Posterior cingulate gyrus (tissue), 11 donors: ENCODE results near the gene NOX1.

Experiments used
- DNase-seq, 10 donors: peaks; one replicate each; pipeline versions ENCODE4 v3.0.0 to v3.0.0-alpha.2; 2020 to 2021; ENCODE audit warnings: mixed read lengths in 3 of 10
- intact Hi-C: fragments of 100-400 bp; cut with DNase I; formaldehyde crosslinking; loops from one replicate; pipeline ENCODE4 v1.15.1; 2023

NOX1 gene

DNA sequence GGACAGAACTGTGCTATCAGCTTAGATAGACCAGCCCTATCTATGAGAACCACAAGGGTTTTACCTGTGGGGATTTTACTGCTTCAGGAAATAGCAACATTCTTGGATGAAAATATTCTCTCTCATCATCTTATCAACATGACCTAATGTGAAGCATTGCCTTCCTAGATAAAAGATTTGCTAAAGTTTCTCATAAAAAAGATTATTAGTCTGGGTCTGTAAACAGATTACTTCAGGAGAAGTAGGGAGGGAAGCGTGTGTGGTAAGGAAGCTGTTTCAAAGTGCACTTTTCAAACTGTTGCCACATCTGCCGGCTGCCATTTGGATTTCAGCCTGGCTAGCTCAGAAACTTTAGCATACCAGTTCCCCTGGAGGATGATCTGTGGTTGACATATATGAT is at the start of gene NOX1:
TSS of gene NOX1 (minus strand) at position 35 of the 400 bp plus-strand sequence. CDS start 220 bp downstream, outside the sequence.
- no peak for DNase-seq
- intact Hi-C loops, result no loop called here

DNA sequence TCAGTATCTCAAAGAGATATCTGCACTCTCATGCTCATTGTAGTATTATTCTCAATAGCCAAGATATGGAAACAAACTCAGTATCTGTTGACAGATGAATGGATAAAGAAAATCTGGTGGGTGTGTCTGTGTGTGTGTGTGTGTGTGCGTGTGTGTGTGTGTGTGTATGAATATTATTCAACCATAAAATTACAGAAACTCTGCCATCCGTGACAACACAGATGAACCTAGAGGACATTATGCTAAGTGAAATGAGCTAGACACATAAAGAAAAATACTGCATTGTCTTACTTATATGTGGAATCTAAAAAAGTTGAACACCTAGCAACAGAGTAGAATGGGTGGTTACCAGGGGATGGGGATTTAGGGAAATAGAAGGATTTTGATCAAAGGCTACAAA is 41.4 kb upstream of the NOX1 start:
- DNase-seq, result no peak
- intact Hi-C loops, result no loop called here

DNA sequence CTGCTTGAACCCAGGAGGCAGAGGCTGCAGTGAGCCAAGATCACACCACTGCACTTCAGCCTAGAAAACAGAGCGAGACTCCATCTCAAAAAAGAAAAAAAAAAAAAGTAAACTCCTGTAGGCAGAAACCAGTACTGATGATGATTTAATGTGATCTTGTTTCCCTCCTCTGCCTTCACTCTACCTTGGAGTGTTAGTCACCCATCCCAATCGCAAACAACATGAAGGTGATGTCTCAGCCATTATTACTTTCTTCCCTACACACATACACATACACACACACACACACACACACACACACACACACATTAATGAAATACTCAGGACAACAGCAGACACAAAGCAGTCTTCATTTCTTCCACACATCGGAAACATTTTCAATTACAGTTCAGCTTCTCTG is 39.0 kb upstream of the NOX1 start:
- no peak for DNase-seq
- intact Hi-C loops, result no loop called here

DNA sequence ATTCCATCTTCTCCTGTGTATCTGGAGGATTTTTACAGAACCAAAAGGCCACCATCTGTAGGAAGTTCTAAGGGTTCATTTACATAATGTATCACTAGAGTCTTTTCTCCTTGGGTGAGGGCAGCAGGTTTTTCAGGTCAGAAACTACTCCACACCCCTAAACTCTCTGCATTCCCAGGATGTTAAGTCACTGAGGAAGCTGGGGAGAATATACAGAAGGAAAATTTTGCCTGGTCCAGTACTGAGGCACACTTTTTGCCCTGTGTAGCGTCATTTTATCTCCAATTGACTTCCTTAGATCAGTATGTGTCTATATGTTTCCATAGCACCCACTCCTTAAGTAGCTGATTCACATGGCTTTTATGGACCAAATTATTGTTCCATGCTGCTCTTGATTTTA is 37.6 kb upstream of the NOX1 start:
- DNase-seq, result no peak
- intact Hi-C loops, result no loop called here

DNA sequence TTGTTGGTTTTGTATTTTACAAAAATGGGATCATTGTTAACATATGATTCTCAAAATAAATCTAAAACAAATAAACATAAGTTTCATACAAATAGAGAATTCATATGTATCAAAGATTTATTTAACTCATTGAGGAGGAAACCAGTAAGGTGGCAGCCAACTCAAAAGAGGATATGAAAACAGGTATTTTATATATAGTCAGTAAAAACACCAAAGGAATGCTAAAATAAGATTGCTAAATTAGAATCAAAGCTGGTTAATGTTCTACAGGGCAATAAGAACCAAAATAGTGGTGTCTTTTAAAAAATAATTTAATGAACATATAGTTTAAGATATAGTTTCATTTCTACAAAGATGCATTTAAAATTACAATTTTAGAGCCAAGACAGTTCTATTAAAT is 31.5 kb upstream of the NOX1 start:
- intact Hi-C loops, result no loop called here
- no peak for DNase-seq

DNA sequence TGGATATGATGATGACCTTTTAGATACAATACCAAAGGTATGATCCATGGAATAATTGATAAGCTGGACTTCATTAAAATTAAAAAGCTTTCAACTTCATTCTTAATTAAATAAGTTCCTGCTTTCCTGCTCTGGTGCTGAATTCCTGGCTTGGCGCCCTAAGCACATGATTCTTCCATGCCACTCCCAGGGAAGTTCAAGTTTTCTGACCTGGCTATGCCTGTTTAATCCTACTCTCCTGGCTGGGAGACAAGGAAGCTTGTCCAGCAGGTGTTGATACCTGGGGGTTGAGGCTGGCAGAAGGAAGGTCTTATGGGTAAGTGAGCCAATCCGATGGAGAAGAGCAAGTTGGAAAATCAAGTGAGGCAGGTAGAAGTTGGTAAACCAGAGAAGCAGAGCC is 30.3 kb upstream of the NOX1 start:
- DNase-seq, result no peak
- intact Hi-C loops, result no loop called here

DNA sequence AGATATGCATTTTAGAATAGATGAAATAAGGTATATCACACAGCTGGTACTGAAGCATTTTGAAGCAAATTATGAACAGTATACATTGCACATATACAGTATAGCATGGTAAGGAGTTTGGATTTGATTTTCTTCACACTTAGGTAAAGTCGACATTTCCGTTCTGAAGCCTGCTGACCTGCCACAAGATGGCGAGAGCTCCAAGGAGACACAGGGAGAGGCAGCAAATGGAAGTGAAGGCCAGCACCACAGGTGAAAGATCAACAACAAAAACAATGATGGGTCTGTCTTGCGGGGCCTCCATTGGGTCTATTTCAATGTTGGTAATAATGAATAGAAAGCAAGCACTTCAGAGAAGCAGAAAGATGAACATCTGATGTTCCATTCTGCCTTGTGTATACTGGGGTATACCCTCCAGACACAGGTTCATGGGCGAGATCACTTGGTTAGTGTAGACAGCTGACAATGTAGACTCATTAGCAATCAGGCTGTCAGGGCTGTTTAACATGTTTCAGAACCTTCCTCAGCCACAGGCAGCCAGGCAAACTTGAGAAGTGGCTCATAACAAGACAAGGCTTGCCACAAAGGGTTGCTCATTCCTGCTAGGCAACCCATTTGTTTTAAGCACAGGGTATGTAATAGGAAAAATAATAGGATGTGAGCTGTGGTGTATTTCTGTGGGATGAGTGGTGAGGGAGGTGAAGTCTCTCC is 21.4 kb upstream of the NOX1 start:
- intact Hi-C loops, result no loop called here
- no peak for DNase-seq

DNA sequence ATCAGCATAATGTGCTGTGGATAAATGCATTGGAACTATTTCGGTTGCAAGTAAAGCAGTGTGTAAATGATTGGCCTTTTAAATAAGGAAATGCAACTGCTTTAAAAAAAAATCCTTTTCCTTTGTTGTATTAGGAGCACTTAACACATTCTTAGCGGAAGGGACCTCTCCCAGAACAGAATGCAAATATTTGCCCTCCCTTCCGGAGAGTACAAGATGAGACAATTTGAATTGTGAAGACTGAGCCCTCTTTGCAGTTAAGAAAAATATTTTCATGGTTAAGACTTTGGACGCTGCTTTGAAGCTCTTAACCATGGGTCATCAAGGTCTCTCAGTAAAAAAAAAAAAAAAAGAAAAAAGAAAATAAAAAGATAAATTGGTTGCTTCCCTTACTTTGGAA is 9.5 kb upstream of the NOX1 start:
- intact Hi-C loops, result no loop called here
- DNase-seq, result no peak

DNA sequence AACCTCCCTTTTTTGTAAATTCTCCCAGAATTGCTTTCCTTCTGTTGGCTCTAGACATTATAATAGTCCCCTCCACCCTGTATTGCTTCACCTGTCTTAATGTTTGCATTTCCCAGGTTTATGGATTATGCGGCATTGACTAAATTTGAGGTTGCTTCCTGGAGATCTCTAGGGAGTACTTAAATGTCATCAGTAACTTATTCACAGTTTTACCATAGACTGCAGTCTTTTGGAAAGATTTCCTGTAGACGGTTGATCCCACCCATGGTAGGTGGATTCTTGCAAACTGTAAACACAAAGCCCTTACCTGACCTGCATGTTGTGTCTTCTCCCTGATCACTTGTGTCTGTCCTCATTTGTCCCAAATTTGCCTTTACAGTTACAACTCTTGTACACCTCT is 6.2 kb upstream of the NOX1 start:
- intact Hi-C loops, result no loop called here
- DNase-seq, result no peak

DNA sequence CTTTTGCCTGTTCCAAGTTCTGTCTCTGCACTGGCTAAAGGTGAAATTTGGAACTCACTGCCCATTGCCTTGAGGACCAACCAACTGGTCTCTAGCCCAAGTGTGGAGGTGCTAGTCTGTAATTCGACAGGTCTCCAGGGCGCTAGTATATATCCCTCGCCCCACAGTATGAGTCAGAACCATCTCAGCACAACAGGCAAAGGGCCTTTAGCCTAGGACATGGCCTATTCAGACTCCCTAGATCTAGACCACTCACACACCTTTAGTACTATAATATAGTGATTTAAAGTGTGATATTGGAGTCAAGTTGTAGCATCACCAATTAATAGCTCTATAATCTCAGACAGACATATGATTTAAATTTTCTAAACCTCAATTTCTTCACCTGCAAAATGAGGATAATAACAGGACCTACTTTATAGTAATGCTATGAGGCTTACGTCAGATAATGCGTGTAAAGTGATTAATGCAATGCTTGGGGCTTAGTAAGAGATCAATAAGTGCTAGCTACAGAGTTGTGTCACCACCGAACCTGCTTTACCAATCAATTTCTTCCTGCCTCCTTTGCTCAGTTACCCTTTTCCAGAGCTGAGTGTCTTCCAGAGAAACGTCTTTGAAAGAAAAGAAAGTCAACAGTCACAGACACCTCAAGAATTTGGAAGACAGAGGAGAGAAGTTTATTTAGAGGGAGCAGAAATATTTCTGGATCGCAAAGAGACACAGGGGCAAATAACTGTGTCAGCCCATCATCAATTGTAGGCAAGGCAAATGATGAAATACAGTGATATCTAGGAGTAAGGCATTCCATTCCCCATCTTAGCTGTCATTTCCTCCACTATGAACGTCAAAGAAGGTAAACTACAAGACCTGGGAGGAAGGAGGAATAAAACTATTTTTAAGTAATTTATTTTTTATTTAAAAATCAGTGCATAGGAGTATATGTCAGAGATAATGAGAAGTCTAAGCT is 2.3 kb downstream of the NOX1 start:
- intact Hi-C loops, result no loop called here
- no peak for DNase-seq

DNA sequence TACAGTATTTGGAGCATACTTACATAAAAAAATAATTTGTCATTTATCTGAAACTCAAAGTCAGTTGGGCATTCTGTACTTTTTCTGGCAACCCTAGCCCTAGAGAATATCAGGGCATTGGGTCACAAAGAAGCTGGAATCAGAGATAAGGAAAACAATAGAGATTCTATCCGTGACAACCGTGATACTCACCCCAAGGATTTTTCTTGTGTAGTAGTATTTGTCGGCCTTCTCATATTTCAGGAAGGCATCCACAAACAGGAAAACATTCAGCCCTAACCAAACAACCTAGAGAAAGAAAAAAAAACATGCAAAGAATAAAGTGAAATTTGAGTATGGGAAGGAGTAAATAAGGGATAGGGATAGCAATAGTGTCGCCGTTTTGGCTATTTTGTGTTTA is 3.6 kb downstream of the NOX1 start:
- intact Hi-C loops, result no loop called here
- no peak for DNase-seq

DNA sequence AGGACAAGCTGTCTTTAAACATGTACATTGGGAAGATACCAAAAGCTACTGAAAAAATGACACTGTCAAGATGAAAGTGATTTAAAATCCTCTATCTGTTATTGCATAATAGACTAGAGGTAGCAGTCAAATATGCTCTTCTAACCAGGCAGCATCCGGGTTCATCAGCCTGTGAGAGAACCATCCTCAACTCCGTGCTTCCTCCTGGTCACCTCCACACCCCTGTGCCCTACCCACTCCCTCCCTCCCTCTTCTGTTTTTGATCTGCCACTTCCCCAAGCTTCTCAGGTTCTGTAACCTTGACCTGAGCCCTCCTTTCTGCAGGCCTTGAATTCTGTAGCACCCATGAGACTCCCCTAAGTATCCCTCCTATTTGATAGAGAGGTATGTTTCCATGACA is 5.9 kb downstream of the NOX1 start:
- intact Hi-C loops, result no loop called here
- DNase-seq, result no peak

DNA sequence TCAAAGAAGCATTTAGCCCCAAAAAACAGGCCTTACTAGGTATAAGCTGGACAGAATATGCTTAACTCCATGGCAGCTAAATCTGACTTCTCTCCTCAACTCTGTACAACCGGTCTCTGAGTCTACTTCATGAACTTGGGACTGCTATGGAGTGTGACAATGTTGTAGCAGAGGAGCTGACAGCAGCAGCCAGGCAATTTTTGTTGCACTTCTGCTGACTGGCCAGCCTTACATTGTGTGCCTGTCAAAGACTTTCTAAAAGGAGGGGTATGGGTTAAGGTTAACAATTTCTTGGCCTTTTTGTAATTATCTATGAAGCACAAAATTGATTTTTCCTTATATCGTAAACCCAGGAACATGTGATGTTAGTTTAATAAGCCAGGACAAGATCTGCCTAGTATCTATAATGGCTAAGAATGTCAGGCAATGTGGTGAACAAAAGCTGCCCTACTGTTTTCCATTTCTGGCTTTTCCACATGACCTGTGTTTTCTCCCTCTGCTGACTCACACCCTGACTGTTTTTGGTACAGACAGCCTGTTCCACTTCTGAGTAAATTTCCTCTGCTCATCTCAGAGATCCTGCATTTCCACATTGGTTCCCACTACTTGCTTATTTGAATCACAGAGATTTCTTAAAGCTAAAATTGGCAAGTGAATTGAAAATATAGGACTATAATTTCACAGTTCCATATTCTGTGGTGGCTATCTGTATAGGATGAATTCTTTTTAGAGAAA is 9.3 kb downstream of the NOX1 start:
- intact Hi-C loops, result no loop called here
- peak in 1 of 10 donors; percentile 8 for DNase-seq

DNA sequence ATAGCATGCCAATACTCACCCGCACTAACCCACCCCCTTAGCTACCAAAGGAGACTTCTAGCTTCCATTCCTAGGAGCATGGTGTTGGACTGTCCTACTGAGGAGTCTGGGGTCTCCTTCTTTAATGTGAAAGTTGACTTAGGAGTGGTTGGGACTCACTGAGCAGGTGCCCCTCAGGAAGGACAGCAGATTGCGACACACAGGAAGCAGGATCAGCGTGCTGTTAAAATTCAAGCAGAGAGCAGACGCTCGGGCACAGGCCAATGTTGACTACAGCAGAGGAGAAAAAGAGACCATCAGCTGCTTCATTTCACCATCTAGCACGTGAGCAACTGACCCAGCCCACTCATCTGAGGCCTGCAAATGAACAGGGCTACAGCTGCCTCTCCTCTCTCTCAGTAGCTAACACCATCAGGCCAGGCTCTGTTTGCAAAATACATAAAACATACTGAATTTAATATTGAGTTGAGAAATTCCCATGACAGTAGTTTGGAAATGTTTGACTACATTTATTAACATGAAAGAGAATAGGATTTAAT is 10.8 kb downstream of the NOX1 start:
- no peak for DNase-seq
- intact Hi-C loops, result no loop called here

DNA sequence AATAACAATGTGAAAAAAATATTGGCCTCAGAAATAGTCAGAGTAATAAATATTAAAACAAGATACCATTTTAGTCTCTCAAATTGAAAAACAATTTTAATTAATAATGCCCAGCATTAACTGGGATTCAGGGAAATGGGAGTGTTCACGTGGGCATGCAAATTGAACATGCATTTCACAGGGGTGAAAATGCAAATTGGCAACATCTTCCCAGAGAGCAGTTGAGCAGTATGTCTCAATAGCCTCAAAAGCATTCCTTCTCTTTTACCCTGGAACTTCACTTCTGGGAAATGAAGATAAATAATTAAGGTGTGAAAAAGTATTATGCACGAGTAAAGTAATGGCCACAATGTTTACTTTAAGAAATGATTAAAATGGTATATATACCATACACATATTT is 21.3 kb downstream of the NOX1 start:
- intact Hi-C loops, result no loop called here
- DNase-seq, result no peak

DNA sequence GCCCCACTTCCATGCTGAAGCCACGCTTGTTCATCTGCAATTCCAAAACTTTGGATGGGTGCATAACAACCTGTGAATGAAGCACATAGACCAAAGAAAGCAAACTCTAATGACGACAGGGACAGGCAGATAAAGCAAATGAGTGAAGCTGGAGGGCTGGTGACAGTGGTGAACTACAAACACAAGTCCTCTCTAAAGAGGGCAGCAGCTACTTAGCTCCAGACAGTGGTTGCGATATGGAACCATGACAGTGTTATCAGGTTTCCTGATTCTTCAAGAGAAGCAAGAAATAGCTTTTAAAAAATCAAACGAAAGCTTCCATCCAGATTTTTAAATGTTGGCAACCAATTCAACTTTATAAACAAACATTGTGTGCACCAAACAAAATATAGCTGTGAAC is 23.8 kb downstream of the NOX1 start:
- intact Hi-C loops, result no loop called here
- no peak for DNase-seq

DNA sequence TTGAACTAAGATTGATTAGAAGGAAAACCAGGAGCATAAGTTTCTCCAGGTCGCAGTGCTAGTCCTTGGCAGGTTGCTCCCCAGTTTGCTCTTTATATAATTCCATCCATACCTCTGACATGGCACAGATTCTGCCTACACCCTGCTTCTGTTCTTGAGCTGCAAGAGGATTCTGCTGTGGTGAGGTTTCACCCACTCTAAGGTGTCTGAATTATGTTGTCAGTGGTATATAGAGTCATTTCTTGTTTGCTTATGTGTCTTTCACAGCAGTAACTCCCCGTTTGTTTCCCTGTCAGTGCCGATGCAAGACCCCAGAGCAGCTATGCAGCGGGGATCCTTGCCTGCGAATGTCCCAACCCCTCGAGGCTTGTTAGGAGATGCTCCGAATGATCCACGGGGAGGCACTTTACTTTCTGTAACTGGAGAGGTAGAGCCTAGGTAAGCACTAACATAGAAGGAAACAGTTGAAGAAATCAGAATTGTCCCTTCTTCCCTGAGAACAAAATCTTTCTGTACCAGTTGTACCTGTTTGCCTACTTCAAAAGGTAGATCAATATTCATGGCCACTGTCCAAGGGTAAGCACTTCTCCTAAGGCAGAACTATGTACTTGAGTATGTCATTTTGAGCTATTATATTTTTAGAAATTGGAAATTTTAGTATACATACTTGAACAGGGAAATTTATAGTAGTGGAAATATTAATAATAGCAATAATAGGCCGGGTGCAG is 42.8 kb downstream of the NOX1 start:
- intact Hi-C loops, result no loop called here
- no peak for DNase-seq

DNA sequence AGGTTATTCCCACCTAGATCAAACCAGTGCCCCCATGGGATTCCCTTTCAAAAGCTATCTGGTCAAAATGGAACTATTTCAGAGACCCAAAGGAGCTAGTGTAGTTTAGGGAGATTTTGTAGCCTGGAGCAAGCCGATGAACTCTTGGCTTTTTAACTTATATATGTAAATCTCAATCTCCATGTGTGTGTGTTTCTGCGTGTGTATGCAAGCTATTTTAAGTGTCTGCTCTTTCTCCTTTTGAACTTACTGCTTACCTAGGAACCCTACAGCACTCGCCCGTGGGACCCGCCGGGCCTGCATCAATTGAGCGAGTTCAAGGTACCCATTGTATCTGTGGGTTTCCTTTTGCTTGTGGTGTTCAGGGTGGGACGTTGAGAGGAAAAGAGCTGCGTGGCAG is 43.6 kb downstream of the NOX1 start:
- intact Hi-C loops, result no loop called here
- DNase-seq, result no peak

DNA sequence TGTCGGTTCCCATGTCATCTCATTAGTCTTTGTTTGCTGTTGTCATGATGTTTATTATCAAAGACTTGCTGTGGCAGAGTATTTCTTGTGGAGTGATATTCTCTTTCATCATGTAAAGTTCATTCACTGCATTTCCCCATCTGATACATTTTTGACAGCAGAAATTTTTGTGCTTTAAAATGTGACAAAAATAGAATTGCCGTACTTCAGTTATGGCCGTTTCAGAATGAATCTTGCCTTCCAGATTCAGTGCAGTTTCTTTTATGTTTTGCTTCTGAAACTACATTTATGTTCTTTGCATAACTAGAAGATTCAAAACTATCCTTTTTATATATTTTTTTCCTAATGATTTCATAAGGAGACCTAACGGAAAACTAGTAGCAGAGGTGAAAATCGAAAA is 44.0 kb downstream of the NOX1 start:
- intact Hi-C loops, result no loop called here
- DNase-seq, result no peak

DNA sequence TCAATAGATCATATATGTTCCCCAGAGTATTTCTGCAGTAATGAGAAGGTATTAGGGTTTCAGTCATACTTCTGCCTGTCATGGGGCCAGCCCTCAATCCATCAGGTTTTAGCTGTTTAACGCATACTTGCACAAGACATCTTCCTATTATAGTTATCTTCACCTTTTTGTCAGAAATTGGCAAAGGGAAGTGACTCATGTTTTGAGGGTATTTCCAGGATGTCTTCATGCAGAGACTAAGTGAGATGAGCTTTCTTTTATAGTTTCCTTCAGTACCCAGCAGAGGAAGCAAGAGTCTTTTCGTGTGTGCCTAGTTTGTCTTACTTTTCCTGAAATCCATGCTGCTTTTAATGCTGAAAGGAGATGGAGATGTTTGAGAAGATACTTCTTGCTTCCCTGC is 44.4 kb downstream of the NOX1 start:
- DNase-seq, result no peak
- intact Hi-C loops, result no loop called here
